K562 treated with DMSO at 1 percent for 12 hours (cell line): ENCODE data around the gene RAB41. TPM values are rescaled to one million over a fixed set of nuclear protein-coding genes. Genes with fewer than 3 reads are reported as not detected.

ENCODE experiments used
- total RNA-seq: library from RNA; unstranded; fragments of 300-600 nt; gene quantifications from 2 replicates; pipeline ENCODE4 v1.2.3, GENCODE V29; 2022; ENCODE audit not compliant: insufficient read depth

RAB41 gene
- total RNA-seq: not detected in 2 replicates

DNA sequence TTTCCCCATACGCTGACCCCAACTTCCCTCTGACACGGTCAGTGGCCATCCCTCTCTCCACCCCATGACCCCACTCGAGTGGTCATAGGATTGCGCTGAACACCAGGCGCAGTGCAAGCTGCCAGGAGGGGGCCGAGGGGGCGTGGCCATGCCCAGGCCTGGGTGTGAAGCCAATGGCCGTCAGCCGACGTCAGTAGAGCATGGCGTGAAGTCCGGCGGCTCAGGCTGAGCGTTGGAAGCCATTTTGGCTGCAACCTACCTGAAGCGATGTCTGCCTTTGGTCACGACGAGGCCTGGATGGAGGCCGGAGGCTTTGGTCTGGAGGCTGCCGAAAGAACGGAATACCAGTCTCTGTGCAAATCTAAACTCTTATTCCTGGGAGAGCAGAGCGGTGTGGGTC, at the start of gene RAB41:
Gene RAB41 (plus strand): TSS at position 222 of the 400 bp plus-strand sequence. CDS start 46 bp downstream, at position 268.

DNA sequence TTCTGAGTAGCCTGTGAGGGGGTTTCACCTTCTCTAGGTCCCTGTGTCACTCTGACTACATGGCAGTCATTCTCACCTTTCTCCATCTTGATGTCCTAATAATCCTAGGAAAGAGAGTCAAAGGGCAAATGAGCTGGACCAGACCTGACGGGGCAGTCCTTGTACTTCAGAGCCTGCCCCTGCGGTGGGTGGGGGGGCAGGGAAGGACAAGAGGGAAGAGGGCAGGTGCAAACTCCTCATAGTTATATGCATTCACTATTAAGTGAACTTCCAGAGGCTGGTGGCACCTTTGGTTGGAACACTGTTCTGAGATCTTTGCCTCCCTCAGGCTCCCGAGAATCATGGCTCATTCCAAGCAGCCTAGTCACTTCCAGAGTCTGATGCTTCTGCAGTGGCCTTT, 47.6 kb upstream of the RAB41 start, which contains the start of gene AWAT1:
Gene AWAT1 (plus strand): TSS at position 301 of the 400 bp plus-strand sequence. CDS start 41 bp downstream, at position 342.

DNA sequence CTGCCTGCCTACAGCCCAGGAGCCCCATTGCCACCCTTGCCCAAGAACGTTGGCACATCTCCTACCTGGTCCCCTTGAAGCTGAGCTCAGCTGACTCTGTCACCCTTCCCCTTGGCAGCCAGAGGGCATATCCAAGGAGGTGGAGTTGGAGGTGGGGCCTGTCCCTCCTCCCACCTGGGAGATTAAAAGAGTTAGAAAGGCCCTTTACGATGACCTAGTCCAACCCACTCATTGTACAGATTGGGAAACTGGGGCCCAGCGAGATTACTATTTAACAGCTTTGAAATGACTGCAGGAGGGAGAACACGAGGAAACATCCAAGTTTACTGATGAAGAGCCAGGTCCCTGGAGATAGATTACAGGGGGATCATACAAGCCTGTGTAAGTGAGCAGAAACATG, 21.9 kb upstream of the RAB41 start, which contains the start of gene P2RY4:
Gene P2RY4 (minus strand): TSS at position 101 of the 400 bp plus-strand sequence. CDS start 580 bp downstream, outside the sequence.

GRCh38 chrX:70268034-70268433, 13.9 kb upstream of the RAB41 start, which contains the start of gene ARR3:
Gene ARR3, plus strand, starts transcription at chrX:70268334. Its CDS starts 1,052 bp downstream, at chrX:70269386.

GRCh38 chrX:70289793-70290770, 8.1 kb downstream of the RAB41 start, which contains the start of the genes KIF4A and PDZD11:
Gene KIF4A, plus strand, starts transcription at chrX:70290104. Its CDS starts 355 bp downstream, at chrX:70290459.
Gene PDZD11, minus strand, starts transcription at chrX:70289927. Its CDS starts 586 bp downstream, at chrX:70289341.

Other genes with a start within 250 kb of the RAB41 start
- not detected in 2 replicates for gene AWAT2, start 232.2 kb upstream of the RAB41 start, total RNA-seq
- 0.52 and 1.2 TPM in 2 replicates for gene OTUD6A, start 219.7 kb upstream of the RAB41 start, total RNA-seq
- gene IGBP1, start 148.7 kb upstream of the RAB41 start, total RNA-seq: 82.0 and 96.0 TPM in 2 replicates
- gene DGAT2L6, start 104.7 kb upstream of the RAB41 start, total RNA-seq: not detected in 2 replicates
- gene AWAT1, start 47.5 kb upstream of the RAB41 start, total RNA-seq: not detected in 2 replicates
- gene P2RY4, start 22.0 kb upstream of the RAB41 start, total RNA-seq: not detected in 2 replicates
- gene ARR3, start 13.8 kb upstream of the RAB41 start, total RNA-seq: not detected in 2 replicates
- gene PDZD11, start 7.8 kb downstream of the RAB41 start, total RNA-seq: 32.0 and 44.6 TPM in 2 replicates
- gene KIF4A, start 7.9 kb downstream of the RAB41 start, total RNA-seq: 23.8 and 51.8 TPM in 2 replicates
- gene GDPD2, start 141.1 kb downstream of the RAB41 start, total RNA-seq: not detected in 2 replicates
- 2.4 and 4.7 TPM in 2 replicates for gene DLG3, start 162.7 kb downstream of the RAB41 start, total RNA-seq